ENCODE data around the gene ATG9A. TPM values are rescaled to one million over a fixed set of nuclear protein-coding genes. Genes with fewer than 3 reads are reported as not detected.
A peak's percentile ranks its signal among the peaks of the same experiment; 100 is the strongest.

ATG9A gene, protein sequence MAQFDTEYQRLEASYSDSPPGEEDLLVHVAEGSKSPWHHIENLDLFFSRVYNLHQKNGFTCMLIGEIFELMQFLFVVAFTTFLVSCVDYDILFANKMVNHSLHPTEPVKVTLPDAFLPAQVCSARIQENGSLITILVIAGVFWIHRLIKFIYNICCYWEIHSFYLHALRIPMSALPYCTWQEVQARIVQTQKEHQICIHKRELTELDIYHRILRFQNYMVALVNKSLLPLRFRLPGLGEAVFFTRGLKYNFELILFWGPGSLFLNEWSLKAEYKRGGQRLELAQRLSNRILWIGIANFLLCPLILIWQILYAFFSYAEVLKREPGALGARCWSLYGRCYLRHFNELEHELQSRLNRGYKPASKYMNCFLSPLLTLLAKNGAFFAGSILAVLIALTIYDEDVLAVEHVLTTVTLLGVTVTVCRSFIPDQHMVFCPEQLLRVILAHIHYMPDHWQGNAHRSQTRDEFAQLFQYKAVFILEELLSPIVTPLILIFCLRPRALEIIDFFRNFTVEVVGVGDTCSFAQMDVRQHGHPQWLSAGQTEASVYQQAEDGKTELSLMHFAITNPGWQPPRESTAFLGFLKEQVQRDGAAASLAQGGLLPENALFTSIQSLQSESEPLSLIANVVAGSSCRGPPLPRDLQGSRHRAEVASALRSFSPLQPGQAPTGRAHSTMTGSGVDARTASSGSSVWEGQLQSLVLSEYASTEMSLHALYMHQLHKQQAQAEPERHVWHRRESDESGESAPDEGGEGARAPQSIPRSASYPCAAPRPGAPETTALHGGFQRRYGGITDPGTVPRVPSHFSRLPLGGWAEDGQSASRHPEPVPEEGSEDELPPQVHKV
- 10 to 100 TPM; 21.0 to 27.7 TPM for total RNA-seq

GRCh38 chr2:219229305-219230058 is at the start of gene ATG9A, which contains the start of gene ANKZF1:
ATG9A (minus strand) TSS chr2:219229636; CDS start chr2:219228024, 1,612 bp downstream.
ANKZF1 (plus strand) TSS chr2:219229806; CDS start chr2:219230258, 452 bp downstream.
- intact Hi-C loops (cut with DNase I) = loop anchor here (10.0 kb wide), 1 partner anchor 55 kb away; the partner anchor contains the start of genes CNPPD1, RETREG2 and SLC23A3
- Histone ChIP-seq H3K27ac (peak within 1 kb of the TSS; percentile 80 to 96 (median 90)), H3K4me1 (peaks cover 31% of the 10 kb centered on the region), H3K27me3 (no peaks in the 10 kb centered on the region), H3K9me3 (no peaks in the 10 kb centered on the region), H3K36me3 (replicated peaks in 1 of 2; ENCODE audit: insufficient read depth in 1 of 2, low read depth in 2 of 2) (peaks cover 19 to 31% of the 10 kb centered on the region in 2 donors), H3K4me3 (peak within 1 kb of the TSS; percentile 48)
- WGBS, 2 donors = 0 to 1% methylated on average over 18 to 72 of the region's 80 CpGs
- TF ChIP-seq, protein P1, sequence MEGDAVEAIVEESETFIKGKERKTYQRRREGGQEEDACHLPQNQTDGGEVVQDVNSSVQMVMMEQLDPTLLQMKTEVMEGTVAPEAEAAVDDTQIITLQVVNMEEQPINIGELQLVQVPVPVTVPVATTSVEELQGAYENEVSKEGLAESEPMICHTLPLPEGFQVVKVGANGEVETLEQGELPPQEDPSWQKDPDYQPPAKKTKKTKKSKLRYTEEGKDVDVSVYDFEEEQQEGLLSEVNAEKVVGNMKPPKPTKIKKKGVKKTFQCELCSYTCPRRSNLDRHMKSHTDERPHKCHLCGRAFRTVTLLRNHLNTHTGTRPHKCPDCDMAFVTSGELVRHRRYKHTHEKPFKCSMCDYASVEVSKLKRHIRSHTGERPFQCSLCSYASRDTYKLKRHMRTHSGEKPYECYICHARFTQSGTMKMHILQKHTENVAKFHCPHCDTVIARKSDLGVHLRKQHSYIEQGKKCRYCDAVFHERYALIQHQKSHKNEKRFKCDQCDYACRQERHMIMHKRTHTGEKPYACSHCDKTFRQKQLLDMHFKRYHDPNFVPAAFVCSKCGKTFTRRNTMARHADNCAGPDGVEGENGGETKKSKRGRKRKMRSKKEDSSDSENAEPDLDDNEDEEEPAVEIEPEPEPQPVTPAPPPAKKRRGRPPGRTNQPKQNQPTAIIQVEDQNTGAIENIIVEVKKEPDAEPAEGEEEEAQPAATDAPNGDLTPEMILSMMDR (IDR thresholded peaks at IDR 0.05) = peak in 1 of 7 experiments; percentile 2
- peak; percentile 60 to 91 (median 89) for TF ChIP-seq POLR2A (IDR thresholded peaks at IDR 0.05)
- DNase-seq (peak; percentile 98 to 99 (median 99)), ATAC-seq (peak; percentile 98)

GRCh38 chr2:219278655-219279150 is 49.3 kb upstream of the ATG9A start:
- TF ChIP-seq, protein P1 (IDR thresholded peaks at IDR 0.05) = peak in 1 of 7 experiments; percentile 3
- no peak for TF ChIP-seq POLR2A (IDR thresholded peaks at IDR 0.05)
- Histone ChIP-seq H3K27ac (peak overlapping the region; percentile 95 to 99 (median 96)), H3K4me3 (no peak overlapping the region), H3K9me3 (no peaks in the 10 kb centered on the region), H3K27me3 (no peaks in the 10 kb centered on the region), H3K4me1 (peaks cover 42% of the 10 kb centered on the region), H3K36me3 (replicated peaks in 1 of 2; ENCODE audit: insufficient read depth in 1 of 2, low read depth in 2 of 2) (peaks cover 0 to 10% of the 10 kb centered on the region in 2 donors)
- intact Hi-C loops (cut with DNase I) = no loop called here
- WGBS, 2 donors = 2 to 7% methylated on average over 9 of the region's 9 CpGs
- ATAC-seq (peak; percentile 45), DNase-seq (no peak)

- Histone ChIP-seq H3K27me3 (no peaks in the 10 kb centered on the region), H3K4me3 (no peak overlapping the region), H3K4me1 (peaks cover 42% of the 10 kb centered on the region), H3K27ac (peak overlapping the region; percentile 95 to 99 (median 96)), H3K36me3 (replicated peaks in 1 of 2; ENCODE audit: insufficient read depth in 1 of 2, low read depth in 2 of 2) (peaks cover 0 to 10% of the 10 kb centered on the region in 2 donors), H3K9me3 (no peaks in the 10 kb centered on the region)
- peak; percentile 49 for ATAC-seq
- TF ChIP-seq, protein P1 (IDR thresholded peaks at IDR 0.05) = peak; percentile 89 to 98 (median 97)
- no peak for TF ChIP-seq POLR2A (IDR thresholded peaks at IDR 0.05)
- 22 to 27% methylated on average over 20 to 25 of the region's 25 CpGs for WGBS, 2 donors
- intact Hi-C loops (cut with DNase I) = no loop called here
- peak; percentile 80 to 85 (median 82) for DNase-seq
These were observed 48.5 kb upstream of the ATG9A start for GRCh38 chr2:219277703-219278654.

All from body of pancreas (tissue), 4 donors.